ENCODE measurements around the gene SYDE2.

- TF ChIP-seq CTCF (conservative IDR thresholded peaks at IDR 0.05 in 1 of 2, IDR thresholded peaks at IDR 0.05 in 1 of 2; ENCODE audit: low read depth in 1 of 2, low read length in 2 of 2) (no peak), EZH2 (IDR thresholded peaks at IDR 0.05; ENCODE audit: low read length, missing control alignments) (no peak)
Measured at GRCh38 chr1:85196358-85196757, 4.5 kb downstream of the SYDE2 start.

Measured in fibroblast of lung (primary cell).